GM12878 (cell line): ENCODE data around the gene CWC27. TPM values are rescaled to one million over a fixed set of nuclear protein-coding genes. Genes with fewer than 3 reads are reported as not detected.

Source experiments
- CEBPB ChIP-seq, 2 experiments: fragments of 150-350 bp in 1 of 2; IDR thresholded peaks; 2 replicates each; pipeline ENCODE4 v1.6.1; 2012 to 2014; ENCODE audit warnings: low read depth in 2 of 2, low read length in 2 of 2, borderline replicate concordance in 1 of 2, inconsistent platforms in 1 of 2
- CHD2 ChIP-seq: IDR thresholded peaks from 2 replicates; pipeline ENCODE4 v1.6.1; 2011; ENCODE audit warnings: low read depth, low read length, improper control_type of control experiment, borderline replicate concordance
- ESRRA ChIP-seq: IDR thresholded peaks from 2 replicates; pipeline ENCODE4 v1.6.1; 2012; ENCODE audit warnings: mild to moderate bottlenecking, low read length, improper control_type of control experiment
- EZH2 ChIP-seq: IDR thresholded peaks from 2 replicates; pipeline ENCODE4 v1.6.1; 2012; ENCODE audit warnings: low read depth, mild to moderate bottlenecking, control low read depth, inconsistent platforms, low read length, borderline replicate concordance; ENCODE audit not compliant: control insufficient read depth
- FOXM1 ChIP-seq: IDR thresholded peaks from 2 replicates; pipeline ENCODE4 v1.6.1; 2012; ENCODE audit warnings: low read depth, mild to moderate bottlenecking, inconsistent platforms, low read length, moderate library complexity
- HDAC6 ChIP-seq: fragments of 200-600 bp; sonication (generic); IDR thresholded peaks from one replicate; pipeline ENCODE4 v1.8.0; 2017; ENCODE audit warnings: antibody characterized with exemption; ENCODE audit not compliant: unreplicated experiment
- KLF5 ChIP-seq: fragments of 450-650 bp; IDR thresholded peaks from 2 replicates; pipeline ENCODE4 v1.6.1; 2014; ENCODE audit warnings: mild to moderate bottlenecking; ENCODE audit not compliant: partially characterized antibody
- NR2F1 ChIP-seq: fragments of 450-650 bp; conservative IDR thresholded peaks from 2 replicates; pipeline ENCODE4 v1.6.1; 2017; ENCODE audit warnings: mild to moderate bottlenecking
- NRF1 ChIP-seq: conservative IDR thresholded peaks from 2 replicates; pipeline ENCODE4 v1.6.1; 2011; ENCODE audit warnings: mild to moderate bottlenecking, low read depth, low read length, improper control_type of control experiment
- RBBP5 ChIP-seq: fragments of 200-600 bp; sonication (generic); conservative IDR thresholded peaks from 2 replicates; pipeline ENCODE4 v1.6.1; 2016
- RUNX3 ChIP-seq: IDR thresholded peaks from 2 replicates; pipeline ENCODE4 v1.6.1; 2012; ENCODE audit warnings: low read length, inconsistent platforms
- SMAD5 ChIP-seq: IDR thresholded peaks from 2 replicates; pipeline ENCODE4 v1.6.1; 2016; ENCODE audit warnings: antibody characterized with exemption, low read depth
- SP1 ChIP-seq: IDR thresholded peaks from one replicate; pipeline ENCODE4 v1.6.1; 2011; ENCODE audit warnings: low read depth, low read length
- SPI1 ChIP-seq: IDR thresholded peaks from 2 replicates; pipeline ENCODE4 v1.6.1; 2011; ENCODE audit warnings: low read depth, mild to moderate bottlenecking, low read length, moderate library complexity, borderline replicate concordance; ENCODE audit not compliant: insufficient read depth
- TBL1XR1 ChIP-seq: IDR thresholded peaks from 2 replicates; pipeline ENCODE4 v1.6.1; 2012; ENCODE audit warnings: low read depth, low read length, improper control_type of control experiment
- WRNIP1 ChIP-seq: IDR thresholded peaks from 2 replicates; pipeline ENCODE4 v1.6.1; 2011; ENCODE audit warnings: low read depth, low read length, improper control_type of control experiment, borderline replicate concordance
- ZNF24 ChIP-seq: fragments of 450-650 bp; IDR thresholded peaks from 2 replicates; pipeline ENCODE4 v1.6.1; 2017; ENCODE audit warnings: antibody characterized with exemption, mild to moderate bottlenecking
- polyA plus RNA-seq, 11 experiments: library from polyadenylated mRNA; depleted of rRNA in 4 of 11; unstranded in 6 of 11; stranded (reverse) in 5 of 11; fragments of >200 nt; fragmentation: Nextera tagmentation in 4 of 11; fragmentation: Illumina TruSeq in 1 of 11; extraction: Ambion mirVana in 4 of 11; extraction: Trizol in 1 of 11; gene quantifications; 1 replicate in 1 of 11; 2 replicates in 10 of 11; pipeline versions ENCODE4 v1.2.1 to v1.2.3, GENCODE V29; 2011 to 2016; ENCODE audit warnings: inconsistent platforms in 2 of 11, missing spikeins in 2 of 11, low read depth in 1 of 11
- total RNA-seq, 4 experiments: library from RNA; depleted of rRNA in 3 of 4; stranded (reverse); fragments of >200 nt in 3 of 4; fragmentation: Illumina TruSeq in 1 of 4; extraction: Trizol in 1 of 4; gene quantifications; 2 replicates each; pipeline versions ENCODE4 v1.2.1 to v1.2.3, GENCODE V29; 2013 to 2021
- TF ChIP-seq, protein P1 (sequence below): fragments of 450-650 bp; formaldehyde crosslinking; IDR thresholded peaks from 2 replicates; pipeline ENCODE4 v1.4.0; 2020; ENCODE audit warnings: mild to moderate bottlenecking, moderate library complexity
- TF ChIP-seq, protein P2 (sequence below): fragments of 450-650 bp; IDR thresholded peaks from 2 replicates; pipeline ENCODE4 v1.6.1; 2014; ENCODE audit warnings: mild to moderate bottlenecking
- TF ChIP-seq, protein P3 (sequence below): IDR thresholded peaks from 2 replicates; pipeline ENCODE4 v1.6.1; 2012; ENCODE audit warnings: low read depth, low read length, improper control_type of control experiment
- TF ChIP-seq, protein P4 (sequence below), 3 experiments: IDR thresholded peaks in 2 of 3; conservative IDR thresholded peaks in 1 of 3; 2 replicates each; pipeline ENCODE4 v1.5.1; 2011; ENCODE audit warnings: low read depth in 3 of 3, low read length in 3 of 3, mild to moderate bottlenecking in 3 of 3, control low read depth in 2 of 3, moderate library complexity in 2 of 3, inconsistent platforms in 1 of 3, mixed read lengths in 1 of 3; ENCODE audit not compliant: control insufficient read depth in 2 of 3, insufficient read depth in 1 of 3; ENCODE audit errors: extremely low read depth in 1 of 3
- TF ChIP-seq, protein P5 (sequence below): IDR thresholded peaks from 2 replicates; pipeline ENCODE4 v1.6.1; 2011; ENCODE audit warnings: borderline replicate concordance, low read depth, mild to moderate bottlenecking, moderate library complexity, mixed read lengths, low read length; ENCODE audit not compliant: insufficient read depth; ENCODE audit errors: extremely low read length

The CWC27 gene
- total and polyA plus RNA-seq, 10 of the 15 experiments (the other 5 are each of a cell fraction or from before 2014, with no cell fraction given): 21.7 to 61.9 (median 47.0) TPM

DNA sequence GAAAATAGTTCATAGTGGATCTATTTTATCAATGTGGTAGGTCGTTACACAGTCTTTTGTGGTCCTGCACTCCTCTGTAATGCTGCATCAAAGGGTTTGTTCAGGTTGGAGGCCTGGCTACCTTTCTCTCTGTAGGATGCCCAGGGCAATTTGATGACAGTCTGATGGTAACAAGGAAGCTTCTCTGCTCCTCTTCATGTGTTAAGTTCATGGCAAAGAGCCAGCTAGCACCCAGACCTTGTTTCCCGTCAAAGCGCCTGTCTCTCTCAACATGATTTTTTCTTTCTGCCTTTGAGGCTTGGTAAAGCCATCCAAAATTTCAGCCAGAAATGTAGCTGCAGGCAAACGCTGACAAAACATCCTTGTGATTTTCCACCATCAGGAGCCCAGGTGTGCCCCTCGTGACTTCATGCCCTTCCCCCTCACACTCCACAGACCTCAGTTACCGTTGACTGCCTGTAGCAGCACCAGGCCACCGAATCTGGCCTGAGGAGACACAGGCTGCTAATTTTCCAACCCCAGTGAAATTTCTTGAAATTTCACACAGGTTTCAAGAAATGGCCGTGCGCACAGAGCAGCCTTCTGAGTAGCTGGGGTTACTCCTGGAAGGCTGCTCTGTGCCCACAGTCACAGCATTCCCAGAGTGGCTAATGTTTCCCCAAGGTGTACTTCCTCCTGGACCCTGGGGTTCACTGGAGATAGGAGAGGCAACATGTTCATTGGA lies 292.7 kb downstream of the CWC27 start (continued):
- TF ChIP-seq, protein P1, sequence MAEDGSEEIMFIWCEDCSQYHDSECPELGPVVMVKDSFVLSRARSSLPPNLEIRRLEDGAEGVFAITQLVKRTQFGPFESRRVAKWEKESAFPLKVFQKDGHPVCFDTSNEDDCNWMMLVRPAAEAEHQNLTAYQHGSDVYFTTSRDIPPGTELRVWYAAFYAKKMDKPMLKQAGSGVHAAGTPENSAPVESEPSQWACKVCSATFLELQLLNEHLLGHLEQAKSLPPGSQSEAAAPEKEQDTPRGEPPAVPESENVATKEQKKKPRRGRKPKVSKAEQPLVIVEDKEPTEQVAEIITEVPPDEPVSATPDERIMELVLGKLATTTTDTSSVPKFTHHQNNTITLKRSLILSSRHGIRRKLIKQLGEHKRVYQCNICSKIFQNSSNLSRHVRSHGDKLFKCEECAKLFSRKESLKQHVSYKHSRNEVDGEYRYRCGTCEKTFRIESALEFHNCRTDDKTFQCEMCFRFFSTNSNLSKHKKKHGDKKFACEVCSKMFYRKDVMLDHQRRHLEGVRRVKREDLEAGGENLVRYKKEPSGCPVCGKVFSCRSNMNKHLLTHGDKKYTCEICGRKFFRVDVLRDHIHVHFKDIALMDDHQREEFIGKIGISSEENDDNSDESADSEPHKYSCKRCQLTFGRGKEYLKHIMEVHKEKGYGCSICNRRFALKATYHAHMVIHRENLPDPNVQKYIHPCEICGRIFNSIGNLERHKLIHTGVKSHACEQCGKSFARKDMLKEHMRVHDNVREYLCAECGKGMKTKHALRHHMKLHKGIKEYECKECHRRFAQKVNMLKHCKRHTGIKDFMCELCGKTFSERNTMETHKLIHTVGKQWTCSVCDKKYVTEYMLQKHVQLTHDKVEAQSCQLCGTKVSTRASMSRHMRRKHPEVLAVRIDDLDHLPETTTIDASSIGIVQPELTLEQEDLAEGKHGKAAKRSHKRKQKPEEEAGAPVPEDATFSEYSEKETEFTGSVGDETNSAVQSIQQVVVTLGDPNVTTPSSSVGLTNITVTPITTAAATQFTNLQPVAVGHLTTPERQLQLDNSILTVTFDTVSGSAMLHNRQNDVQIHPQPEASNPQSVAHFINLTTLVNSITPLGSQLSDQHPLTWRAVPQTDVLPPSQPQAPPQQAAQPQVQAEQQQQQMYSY: no peak
- no peak for TF ChIP-seq EZH2
- peak; percentile 80 for TF ChIP-seq RUNX3
- no peak for TF ChIP-seq SPI1
- TF ChIP-seq, protein P2, sequence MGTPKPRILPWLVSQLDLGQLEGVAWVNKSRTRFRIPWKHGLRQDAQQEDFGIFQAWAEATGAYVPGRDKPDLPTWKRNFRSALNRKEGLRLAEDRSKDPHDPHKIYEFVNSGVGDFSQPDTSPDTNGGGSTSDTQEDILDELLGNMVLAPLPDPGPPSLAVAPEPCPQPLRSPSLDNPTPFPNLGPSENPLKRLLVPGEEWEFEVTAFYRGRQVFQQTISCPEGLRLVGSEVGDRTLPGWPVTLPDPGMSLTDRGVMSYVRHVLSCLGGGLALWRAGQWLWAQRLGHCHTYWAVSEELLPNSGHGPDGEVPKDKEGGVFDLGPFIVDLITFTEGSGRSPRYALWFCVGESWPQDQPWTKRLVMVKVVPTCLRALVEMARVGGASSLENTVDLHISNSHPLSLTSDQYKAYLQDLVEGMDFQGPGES: no peak
- no peak for TF ChIP-seq TBL1XR1
- TF ChIP-seq ESRRA: no peak
- no peak for TF ChIP-seq NRF1
- TF ChIP-seq FOXM1: peak; percentile 61
- TF ChIP-seq WRNIP1: no peak
- TF ChIP-seq CHD2: peak; percentile 64
- no peak; a peak in 1 of 4 replicates for TF ChIP-seq CEBPB (IDR thresholded peaks at IDR 0.05; ENCODE audit: borderline replicate concordance in 1 of 2, low read depth in 2 of 2, low read length in 2 of 2)
- TF ChIP-seq HDAC6: no peak
- TF ChIP-seq KLF5: no peak
- TF ChIP-seq SMAD5: no peak
- no peak for TF ChIP-seq ZNF24
- TF ChIP-seq NR2F1: no peak; the same call in 1 of the 2 replicates
- TF ChIP-seq RBBP5: no peak
- TF ChIP-seq, protein P3, sequence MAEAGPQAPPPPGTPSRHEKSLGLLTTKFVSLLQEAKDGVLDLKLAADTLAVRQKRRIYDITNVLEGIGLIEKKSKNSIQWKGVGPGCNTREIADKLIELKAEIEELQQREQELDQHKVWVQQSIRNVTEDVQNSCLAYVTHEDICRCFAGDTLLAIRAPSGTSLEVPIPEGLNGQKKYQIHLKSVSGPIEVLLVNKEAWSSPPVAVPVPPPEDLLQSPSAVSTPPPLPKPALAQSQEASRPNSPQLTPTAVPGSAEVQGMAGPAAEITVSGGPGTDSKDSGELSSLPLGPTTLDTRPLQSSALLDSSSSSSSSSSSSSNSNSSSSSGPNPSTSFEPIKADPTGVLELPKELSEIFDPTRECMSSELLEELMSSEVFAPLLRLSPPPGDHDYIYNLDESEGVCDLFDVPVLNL: no peak
- TF ChIP-seq, protein P4, sequence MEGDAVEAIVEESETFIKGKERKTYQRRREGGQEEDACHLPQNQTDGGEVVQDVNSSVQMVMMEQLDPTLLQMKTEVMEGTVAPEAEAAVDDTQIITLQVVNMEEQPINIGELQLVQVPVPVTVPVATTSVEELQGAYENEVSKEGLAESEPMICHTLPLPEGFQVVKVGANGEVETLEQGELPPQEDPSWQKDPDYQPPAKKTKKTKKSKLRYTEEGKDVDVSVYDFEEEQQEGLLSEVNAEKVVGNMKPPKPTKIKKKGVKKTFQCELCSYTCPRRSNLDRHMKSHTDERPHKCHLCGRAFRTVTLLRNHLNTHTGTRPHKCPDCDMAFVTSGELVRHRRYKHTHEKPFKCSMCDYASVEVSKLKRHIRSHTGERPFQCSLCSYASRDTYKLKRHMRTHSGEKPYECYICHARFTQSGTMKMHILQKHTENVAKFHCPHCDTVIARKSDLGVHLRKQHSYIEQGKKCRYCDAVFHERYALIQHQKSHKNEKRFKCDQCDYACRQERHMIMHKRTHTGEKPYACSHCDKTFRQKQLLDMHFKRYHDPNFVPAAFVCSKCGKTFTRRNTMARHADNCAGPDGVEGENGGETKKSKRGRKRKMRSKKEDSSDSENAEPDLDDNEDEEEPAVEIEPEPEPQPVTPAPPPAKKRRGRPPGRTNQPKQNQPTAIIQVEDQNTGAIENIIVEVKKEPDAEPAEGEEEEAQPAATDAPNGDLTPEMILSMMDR (IDR thresholded peaks at IDR 0.05 in 2 of 3, conservative IDR thresholded peaks at IDR 0.05 in 1 of 3; ENCODE audit: control insufficient read depth in 2 of 3, extremely low read depth in 1 of 3, insufficient read depth in 1 of 3, low read depth in 3 of 3, low read length in 3 of 3): no peak
- TF ChIP-seq SP1: no peak
- TF ChIP-seq, protein P5, sequence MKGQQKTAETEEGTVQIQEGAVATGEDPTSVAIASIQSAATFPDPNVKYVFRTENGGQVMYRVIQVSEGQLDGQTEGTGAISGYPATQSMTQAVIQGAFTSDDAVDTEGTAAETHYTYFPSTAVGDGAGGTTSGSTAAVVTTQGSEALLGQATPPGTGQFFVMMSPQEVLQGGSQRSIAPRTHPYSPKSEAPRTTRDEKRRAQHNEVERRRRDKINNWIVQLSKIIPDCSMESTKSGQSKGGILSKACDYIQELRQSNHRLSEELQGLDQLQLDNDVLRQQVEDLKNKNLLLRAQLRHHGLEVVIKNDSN: no peak
